NCI-H345 (cell line): ENCODE data around the gene ANGPTL1.

Experiments
- DNase-seq: peaks from one replicate; lab custom pipeline; 2025; lab: John Stamatoyannopoulos, UW

The ANGPTL1 gene

DNA sequence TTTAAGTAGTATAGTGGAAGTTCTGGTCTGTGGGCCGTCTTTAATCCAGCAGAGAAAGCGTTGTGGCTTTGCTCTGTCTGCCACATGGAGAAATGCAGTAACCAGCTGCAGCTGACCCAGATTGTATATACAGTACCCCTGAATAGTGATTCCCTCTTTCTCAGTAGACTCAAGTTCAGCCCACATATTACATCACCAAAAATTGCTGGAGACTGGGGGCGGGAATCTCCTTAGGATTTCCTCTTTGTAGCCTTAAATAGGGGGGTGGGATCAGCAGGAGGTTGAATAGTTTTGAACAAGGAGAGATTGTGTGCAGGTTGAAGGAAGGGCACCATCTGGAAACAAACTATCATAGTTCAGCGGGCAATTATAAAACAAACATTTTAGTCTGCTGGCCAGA, at the start of gene ANGPTL1:
TSS of gene ANGPTL1 (minus strand) at position 134 of the 400 bp plus-strand sequence. CDS start 5,301 bp downstream, outside the sequence.
- DNase-seq = no peak

DNA sequence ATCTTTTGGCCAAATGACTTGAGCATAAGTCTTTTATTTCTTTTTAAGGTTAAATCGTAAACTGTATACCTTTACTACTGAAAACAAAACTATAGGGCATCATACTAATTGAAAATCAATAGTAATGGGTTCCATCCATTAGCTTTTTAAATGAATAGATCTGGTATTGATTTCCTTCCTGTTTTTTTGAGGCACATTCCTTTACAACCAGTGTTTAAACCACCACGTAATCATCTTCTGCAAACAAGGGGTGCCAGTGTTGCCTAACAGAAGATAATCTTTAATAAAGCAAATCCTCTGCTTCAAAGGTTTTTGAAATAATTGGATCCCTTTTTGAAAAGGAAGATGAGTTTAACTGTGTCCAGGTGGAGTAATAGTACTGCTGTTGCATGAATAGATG, 48.7 kb upstream of the ANGPTL1 start:
- no peak for DNase-seq

DNA sequence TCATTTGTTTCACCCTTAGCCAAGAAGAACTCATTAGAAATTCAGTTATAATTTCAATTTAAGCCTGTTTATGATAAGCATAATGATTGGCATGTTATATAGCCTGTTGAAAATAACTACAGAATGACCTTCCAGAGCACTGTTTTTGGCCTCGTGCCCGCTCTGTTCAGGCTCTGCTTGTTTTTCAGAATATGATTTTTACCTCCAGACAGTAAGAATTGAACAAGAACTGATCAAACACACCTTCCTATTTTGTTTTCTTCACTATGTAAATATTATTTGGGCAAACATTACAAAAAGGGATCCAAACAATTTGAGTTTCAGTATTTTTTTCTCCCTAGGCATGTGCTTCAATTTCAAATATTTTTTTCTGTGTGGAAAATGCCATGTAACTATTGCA, 48.1 kb upstream of the ANGPTL1 start:
- DNase-seq = no peak

DNA sequence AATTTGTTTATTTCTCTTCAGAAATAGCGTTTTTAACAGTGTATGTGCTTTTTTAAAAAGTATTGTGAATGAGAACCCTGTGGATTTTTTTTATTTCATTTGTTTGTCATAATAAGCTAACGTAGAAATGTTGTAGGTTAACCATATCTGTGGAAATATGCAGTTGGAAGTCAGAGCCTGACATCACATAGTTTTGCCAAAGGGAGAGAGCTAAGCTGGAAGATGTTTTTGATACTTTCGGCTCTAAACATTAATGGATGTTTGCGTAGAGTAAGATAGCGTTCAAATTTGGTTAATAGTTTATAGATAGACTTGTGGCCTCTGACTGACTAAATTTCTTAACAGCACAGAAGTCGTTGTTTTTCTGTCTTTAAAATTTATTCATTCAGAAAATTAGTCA, 47.4 kb upstream of the ANGPTL1 start:
- no peak for DNase-seq

GRCh38 chr1:178916448-178917174, 45.7 kb upstream of the ANGPTL1 start:
- no peak for DNase-seq

GRCh38 chr1:178912597-178912996, 41.7 kb upstream of the ANGPTL1 start:
- DNase-seq = no peak

GRCh38 chr1:178910023-178910422, 39.1 kb upstream of the ANGPTL1 start:
- DNase-seq = no peak

GRCh38 chr1:178908358-178908757, 37.5 kb upstream of the ANGPTL1 start:
- DNase-seq = no peak

DNA sequence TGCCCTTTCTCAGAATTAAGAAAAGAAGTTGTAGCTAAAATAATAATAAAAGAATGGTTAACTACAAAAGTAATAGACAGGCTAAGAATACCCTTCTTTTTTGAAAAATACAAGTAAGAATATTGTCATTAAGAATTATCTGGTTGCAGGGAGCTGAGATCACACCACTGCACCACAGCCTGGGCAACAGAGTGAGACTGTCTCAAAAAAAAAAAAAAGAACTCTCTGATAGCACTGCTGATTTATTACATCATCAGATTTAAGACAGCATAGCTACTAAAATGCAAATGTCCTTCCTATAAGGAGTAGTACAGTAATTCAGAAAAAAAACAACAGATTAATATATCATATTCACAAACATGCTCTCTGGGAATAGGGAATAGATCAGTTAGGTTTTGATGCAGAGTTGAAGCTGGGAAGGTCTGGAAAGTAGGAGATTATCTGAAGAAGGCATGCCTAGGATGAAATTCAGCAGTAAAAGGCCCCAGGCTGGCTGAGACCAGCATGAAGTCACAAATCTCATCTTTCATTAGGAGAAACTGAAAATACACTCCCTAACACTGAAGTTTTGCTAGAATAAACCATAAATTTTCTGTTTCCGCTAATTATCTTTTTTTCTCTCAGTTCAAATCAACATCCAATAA, 30.7 kb upstream of the ANGPTL1 start:
- DNase-seq = no peak

DNA sequence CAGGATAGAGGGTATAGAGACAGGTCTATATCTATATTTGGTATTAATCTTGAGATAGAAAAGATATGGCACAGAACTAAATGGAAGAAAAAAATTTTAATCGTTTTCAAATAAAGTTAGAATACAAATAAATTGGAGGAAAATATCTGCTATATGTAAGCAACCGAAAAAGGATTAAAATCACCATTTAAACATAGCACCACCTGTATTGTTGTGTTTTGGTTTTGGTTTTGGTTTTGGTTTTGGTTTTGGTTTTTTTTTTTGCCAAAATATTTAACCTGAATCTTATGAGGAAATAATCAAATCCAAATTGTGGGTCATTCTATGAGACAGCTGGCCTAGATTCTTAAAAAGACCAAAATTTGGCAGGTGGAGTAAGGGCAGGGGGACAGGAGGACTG, 28.5 kb upstream of the ANGPTL1 start:
- DNase-seq = no peak

DNA sequence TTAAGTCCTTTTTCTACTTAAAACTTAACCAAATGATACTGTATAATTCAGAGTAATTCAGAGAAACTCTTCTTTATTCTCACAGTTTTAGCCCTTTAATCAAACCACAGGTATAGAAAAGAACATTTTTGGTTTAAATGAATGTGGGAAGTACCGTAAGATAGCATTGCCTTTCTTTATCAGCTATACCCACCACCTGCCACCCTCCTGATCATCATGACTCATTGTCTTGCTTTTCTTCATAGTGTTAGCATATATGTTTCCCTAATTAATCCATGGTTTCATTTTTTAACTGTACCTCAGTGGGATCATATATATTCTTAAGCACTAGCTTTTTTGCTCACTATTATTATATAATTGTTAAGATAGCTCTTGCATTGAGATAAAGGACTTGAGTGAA, 27.5 kb upstream of the ANGPTL1 start:
- no peak for DNase-seq

- DNase-seq = no peak
Observed at GRCh38 chr1:178895928-178896327, 25.1 kb upstream of the ANGPTL1 start.

- no peak for DNase-seq
Observed at GRCh38 chr1:178886551-178886950, 15.7 kb upstream of the ANGPTL1 start.

DNA sequence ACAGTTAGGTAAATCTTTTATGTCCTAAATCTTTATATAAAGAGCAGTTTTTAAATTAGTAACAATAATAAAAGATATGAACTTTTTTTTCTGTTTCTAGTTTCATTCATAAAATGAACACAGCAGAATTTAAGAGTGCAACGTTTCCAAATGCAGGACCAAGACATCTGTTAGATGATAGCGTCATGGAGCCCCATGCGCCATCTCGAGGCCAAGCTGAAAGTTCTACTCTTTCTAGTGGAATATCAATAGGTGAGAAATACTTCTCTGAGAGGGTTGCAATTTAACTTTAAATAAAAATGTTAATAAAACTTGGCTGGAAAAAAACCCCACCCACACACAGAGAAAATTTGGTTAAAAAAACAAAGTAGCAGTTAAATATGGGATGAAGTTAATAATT, 15.0 kb upstream of the ANGPTL1 start:
- DNase-seq = no peak

GRCh38 chr1:178881950-178882349, 11.1 kb upstream of the ANGPTL1 start:
- DNase-seq = no peak

DNA sequence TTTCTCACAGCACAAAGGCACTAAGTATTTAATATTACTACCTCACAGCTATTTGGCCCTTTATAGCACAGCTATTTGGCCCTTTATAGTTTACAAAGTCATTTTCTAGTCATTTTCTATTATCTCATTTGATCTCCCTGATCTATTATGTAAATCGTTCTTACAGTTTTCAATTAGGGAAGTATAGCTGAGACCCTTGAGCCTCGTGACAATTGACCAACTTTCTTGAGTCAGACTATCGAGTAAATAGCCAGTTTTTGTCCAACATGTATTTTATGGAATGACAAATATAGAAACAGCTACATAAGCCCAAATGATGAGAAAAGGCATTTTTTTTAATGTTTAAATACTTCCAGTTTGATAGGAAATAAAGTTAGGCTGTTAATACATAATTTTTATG, 7.0 kb upstream of the ANGPTL1 start:
- no peak for DNase-seq

- no peak for DNase-seq
Observed at GRCh38 chr1:178875936-178876335, 5.1 kb upstream of the ANGPTL1 start.

- no peak for DNase-seq
Observed at GRCh38 chr1:178874966-178875365, 4.1 kb upstream of the ANGPTL1 start.

DNA sequence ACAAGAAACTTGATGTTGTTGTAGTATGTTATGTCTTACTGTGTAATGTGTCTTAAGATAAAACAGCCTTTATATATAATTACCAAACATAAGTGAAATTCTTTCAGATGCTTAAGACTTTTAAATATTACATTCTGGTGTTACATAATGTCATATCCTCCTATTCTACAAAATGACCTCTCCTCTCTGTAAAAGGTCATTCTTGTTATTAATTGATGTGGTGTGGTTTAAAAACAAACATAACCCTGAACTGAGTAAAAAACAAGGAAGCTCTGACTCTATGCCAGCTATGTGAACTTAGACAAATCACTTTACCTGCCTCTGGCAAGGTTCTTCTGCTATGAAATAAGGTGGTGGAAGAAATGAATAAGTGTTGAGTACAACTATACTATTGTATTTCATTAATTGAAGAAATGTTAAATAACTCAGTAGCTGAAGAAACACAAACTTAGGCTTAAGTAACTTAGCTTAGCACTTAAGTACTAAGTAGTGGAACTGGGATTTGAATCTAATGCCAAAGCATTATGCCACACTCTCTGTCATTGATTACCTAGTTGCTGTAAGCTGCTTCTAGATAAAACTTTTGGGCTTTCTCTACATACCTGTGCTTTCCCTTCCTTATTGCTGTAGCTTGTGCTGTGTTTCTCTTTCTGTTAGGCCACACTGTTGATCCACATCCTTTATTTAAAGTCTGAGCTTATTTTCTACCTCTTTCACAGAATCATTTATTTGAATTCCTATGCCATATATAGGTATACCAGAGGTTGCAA, 859 bp upstream of the ANGPTL1 start:
- DNase-seq = no peak

GRCh38 chr1:178870221-178870620, 656 bp downstream of the ANGPTL1 start:
- DNase-seq = no peak

DNA sequence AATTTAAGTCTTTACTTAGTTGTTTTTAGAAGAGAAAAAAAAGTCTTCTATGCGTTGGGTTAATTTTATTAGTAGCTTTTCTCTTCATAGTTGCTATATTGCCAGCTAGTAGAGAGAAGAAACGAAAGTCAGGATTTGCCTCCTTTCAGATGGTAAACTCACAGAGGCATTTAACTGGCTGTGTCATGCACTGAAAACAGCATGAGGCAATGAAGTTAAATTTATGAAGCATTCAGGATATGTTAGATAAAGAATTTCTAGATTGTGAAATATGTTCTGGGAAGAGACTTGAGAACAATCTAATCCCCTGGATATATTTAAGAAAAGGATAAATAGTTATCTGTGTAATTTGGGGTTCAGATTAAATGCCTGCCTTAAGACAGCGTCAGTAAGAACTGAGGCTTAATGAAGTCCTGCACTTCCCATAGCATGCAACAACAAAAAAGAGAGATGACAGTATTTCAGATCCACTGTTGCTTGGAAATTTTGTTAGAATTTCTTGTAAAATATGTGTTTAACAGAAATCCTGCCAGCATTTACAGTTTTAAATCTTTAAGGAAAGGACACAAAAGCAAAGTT, 1.7 kb downstream of the ANGPTL1 start:
- no peak for DNase-seq

GRCh38 chr1:178868706-178869105, 2.2 kb downstream of the ANGPTL1 start:
- no peak for DNase-seq

DNA sequence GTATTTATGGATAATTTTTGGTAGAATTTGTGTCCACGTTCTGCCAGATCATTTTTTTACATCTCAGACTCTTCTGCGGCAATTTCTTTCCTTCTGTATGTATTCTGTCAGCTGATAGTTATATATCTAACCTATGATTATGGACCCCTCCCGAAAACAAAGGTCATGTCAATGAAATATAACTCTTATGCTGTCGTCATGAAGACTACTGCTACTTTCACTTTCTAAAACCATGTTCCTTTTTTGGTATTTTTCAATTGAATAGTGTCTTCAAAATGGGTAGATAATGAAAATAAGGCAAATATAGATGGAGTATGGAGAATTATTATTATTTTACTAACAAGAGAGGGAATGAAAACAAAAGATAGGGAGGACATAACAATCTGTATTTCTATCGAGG, 3.2 kb downstream of the ANGPTL1 start:
- DNase-seq = no peak
